SK-N-SH treated with all-trans-retinoic acid at 6 μM for 48 hours (cell line): ENCODE results near the gene MRPS5.

ENCODE experiments used
- ESRRG ChIP-seq: fragments of 250-450 bp; sonication (Bioruptor Pico); IDR thresholded peaks from 2 replicates; pipeline ENCODE4 v1.6.1; 2021; ENCODE audit warnings: mild to moderate bottlenecking
- ISL1 ChIP-seq: fragments of 250-450 bp; sonication (Bioruptor Pico); IDR thresholded peaks from 2 replicates; pipeline ENCODE4 v2.1.2; 2022; ENCODE audit warnings: mild to moderate bottlenecking, moderate library complexity
- OSR1 ChIP-seq: fragments of 250-450 bp; sonication (Bioruptor Pico); IDR thresholded peaks from 2 replicates; pipeline ENCODE4 v1.8.0; 2022; ENCODE audit warnings: moderate library complexity, mild to moderate bottlenecking, inconsistent platforms
- SNAI2 ChIP-seq: fragments of 250-450 bp; sonication (Bioruptor Pico); IDR thresholded peaks from 2 replicates; pipeline ENCODE4 v1.5.0; 2020; ENCODE audit warnings: mild to moderate bottlenecking, moderate library complexity
- ZNF8 ChIP-seq: fragments of 450-650 bp; formaldehyde crosslinking; IDR thresholded peaks from 2 replicates; pipeline ENCODE4 v1.5.0; 2020; ENCODE audit warnings: mild to moderate bottlenecking, moderate library complexity
- TF ChIP-seq, protein P1 (sequence below): fragments of 250-450 bp; sonication (Bioruptor Pico); IDR thresholded peaks from 2 replicates; pipeline ENCODE4 v1.8.0; 2020; ENCODE audit warnings: mild to moderate bottlenecking, moderate library complexity, borderline replicate concordance
- TF ChIP-seq, protein P2 (sequence below): fragments of 250-450 bp; sonication (Bioruptor Pico); IDR thresholded peaks from 2 replicates; pipeline ENCODE4 v1.5.1; 2021; ENCODE audit warnings: mild to moderate bottlenecking, moderate library complexity
- TF ChIP-seq, protein P3 (sequence below): fragments of 250-450 bp; sonication (Bioruptor Pico); IDR thresholded peaks from 2 replicates; pipeline ENCODE4 v1.5.1; 2020; ENCODE audit warnings: low read depth, mild to moderate bottlenecking, moderate library complexity

DNA sequence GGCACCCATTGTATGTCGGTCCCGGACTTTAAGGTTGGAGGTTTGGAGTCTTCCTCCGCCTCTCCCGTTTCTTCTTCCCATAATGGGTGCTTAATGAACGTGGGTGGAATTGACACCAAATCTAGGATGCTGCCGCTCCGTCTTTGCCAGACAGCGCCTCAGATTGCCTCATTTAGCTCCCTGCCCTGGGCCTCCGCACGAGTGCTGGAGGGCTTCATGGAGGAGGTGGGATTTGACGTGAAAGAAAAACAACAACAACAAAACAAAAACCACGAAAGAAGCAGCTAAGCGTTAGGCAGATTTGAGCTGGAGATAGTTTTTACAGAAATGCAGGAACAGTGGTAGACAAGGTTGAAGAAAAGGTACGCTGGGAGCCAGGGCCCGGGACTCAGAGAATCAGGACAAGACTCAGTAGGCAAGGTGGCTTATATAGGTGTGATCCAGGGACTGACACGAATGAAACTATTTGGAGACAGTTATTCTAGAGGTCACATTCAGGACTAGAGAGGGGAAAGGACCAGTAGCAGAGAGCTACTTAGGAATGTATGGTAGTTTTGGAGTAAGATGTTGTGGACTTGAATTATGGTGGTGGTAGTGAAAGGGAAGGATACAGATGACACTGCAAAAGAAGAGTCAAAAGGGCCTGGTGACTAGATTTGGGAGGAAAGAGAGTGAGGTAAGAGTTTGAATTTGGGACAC lies 44.6 kb upstream of the MRPS5 start:
- TF ChIP-seq OSR1 (CRISPR knock-in tag) (no peak), ISL1 (CRISPR knock-in tag) (no peak), SNAI2 (CRISPR knock-in tag) (no peak), ESRRG (no peak), ZNF8 (CRISPR knock-in tag) (no peak)
- TF ChIP-seq, protein P1, sequence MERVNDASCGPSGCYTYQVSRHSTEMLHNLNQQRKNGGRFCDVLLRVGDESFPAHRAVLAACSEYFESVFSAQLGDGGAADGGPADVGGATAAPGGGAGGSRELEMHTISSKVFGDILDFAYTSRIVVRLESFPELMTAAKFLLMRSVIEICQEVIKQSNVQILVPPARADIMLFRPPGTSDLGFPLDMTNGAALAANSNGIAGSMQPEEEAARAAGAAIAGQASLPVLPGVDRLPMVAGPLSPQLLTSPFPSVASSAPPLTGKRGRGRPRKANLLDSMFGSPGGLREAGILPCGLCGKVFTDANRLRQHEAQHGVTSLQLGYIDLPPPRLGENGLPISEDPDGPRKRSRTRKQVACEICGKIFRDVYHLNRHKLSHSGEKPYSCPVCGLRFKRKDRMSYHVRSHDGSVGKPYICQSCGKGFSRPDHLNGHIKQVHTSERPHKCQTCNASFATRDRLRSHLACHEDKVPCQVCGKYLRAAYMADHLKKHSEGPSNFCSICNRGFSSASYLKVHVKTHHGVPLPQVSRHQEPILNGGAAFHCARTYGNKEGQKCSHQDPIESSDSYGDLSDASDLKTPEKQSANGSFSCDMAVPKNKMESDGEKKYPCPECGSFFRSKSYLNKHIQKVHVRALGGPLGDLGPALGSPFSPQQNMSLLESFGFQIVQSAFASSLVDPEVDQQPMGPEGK (CRISPR knock-in tag), result no peak
- TF ChIP-seq, protein P2, sequence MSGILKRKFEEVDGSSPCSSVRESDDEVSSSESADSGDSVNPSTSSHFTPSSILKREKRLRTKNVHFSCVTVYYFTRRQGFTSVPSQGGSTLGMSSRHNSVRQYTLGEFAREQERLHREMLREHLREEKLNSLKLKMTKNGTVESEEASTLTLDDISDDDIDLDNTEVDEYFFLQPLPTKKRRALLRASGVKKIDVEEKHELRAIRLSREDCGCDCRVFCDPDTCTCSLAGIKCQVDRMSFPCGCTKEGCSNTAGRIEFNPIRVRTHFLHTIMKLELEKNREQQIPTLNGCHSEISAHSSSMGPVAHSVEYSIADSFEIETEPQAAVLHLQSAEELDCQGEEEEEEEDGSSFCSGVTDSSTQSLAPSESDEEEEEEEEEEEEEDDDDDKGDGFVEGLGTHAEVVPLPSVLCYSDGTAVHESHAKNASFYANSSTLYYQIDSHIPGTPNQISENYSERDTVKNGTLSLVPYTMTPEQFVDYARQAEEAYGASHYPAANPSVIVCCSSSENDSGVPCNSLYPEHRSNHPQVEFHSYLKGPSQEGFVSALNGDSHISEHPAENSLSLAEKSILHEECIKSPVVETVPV (CRISPR knock-in tag), result 0 out of 2 replicates have a peak, but pooled peaks have one; percentile 31
- TF ChIP-seq, protein P3, sequence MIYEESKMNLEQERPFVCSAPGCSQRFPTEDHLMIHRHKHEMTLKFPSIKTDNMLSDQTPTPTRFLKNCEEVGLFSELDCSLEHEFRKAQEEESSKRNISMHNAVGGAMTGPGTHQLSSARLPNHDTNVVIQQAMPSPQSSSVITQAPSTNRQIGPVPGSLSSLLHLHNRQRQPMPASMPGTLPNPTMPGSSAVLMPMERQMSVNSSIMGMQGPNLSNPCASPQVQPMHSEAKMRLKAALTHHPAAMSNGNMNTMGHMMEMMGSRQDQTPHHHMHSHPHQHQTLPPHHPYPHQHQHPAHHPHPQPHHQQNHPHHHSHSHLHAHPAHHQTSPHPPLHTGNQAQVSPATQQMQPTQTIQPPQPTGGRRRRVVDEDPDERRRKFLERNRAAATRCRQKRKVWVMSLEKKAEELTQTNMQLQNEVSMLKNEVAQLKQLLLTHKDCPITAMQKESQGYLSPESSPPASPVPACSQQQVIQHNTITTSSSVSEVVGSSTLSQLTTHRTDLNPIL (CRISPR knock-in tag), result no peak
